Loucy (cell line): ENCODE results near the gene FSIP1.

ENCODE experiments used
- H2AFZ ChIP-seq: fragments of 200-600 bp; sonication (generic); 2 replicates; pipeline ENCODE4 v1.6.0; 2016; ENCODE audit warnings: antibody characterized with exemption, mild to moderate bottlenecking, low read length, moderate library complexity
- H3F3A ChIP-seq: fragments of 200-600 bp; 2 replicates; pipeline ENCODE4 v1.6.0; 2016; ENCODE audit warnings: antibody characterized with exemption, low read depth, mild to moderate bottlenecking
- H3K27me3 ChIP-seq: fragments of 200-600 bp; sonication (generic); 2 replicates; pipeline ENCODE4 v1.6.1; 2014; ENCODE audit warnings: low read length, mild to moderate bottlenecking; ENCODE audit not compliant: insufficient read depth, poor library complexity, severe bottlenecking
- H3K36me3 ChIP-seq: fragments of 200-600 bp; sonication (generic); 2 replicates; pipeline ENCODE4 v1.6.1; 2016; ENCODE audit warnings: low read length; ENCODE audit not compliant: insufficient read depth
- H3K4me1 ChIP-seq: fragments of 200-600 bp; sonication (generic); 2 replicates; pipeline ENCODE4 v1.5.1; 2014; ENCODE audit warnings: low read length, mild to moderate bottlenecking; ENCODE audit not compliant: insufficient read depth, poor library complexity, severe bottlenecking
- H3K4me2 ChIP-seq: fragments of 200-600 bp; sonication (generic); 2 replicates; pipeline ENCODE4 v1.6.0; 2014; ENCODE audit warnings: antibody characterized with exemption, low read length, low read depth, mild to moderate bottlenecking; ENCODE audit not compliant: poor library complexity, severe bottlenecking
- H3K4me3 ChIP-seq: fragments of 200-600 bp; sonication (generic); 2 replicates; pipeline ENCODE4 v1.5.1; 2014; ENCODE audit warnings: low read length, mild to moderate bottlenecking, mixed read lengths; ENCODE audit not compliant: poor library complexity, severe bottlenecking
- H3K79me2 ChIP-seq: fragments of 200-600 bp; sonication (generic); 2 replicates; pipeline ENCODE4 v1.6.1; 2014; ENCODE audit warnings: low read length; ENCODE audit not compliant: insufficient read depth
- H3K9ac ChIP-seq: fragments of 200-600 bp; sonication (generic); 2 replicates; pipeline ENCODE4 v1.6.0; 2014; ENCODE audit warnings: mild to moderate bottlenecking, low read depth, low read length, moderate library complexity; ENCODE audit not compliant: poor library complexity, severe bottlenecking
- H3K9me2 ChIP-seq: fragments of 200-600 bp; sonication (generic); replicated peaks from 2 replicates; pipeline ENCODE4 v1.6.1; 2016; ENCODE audit warnings: low read depth, low read length, mixed read lengths
- H3K9me3 ChIP-seq: fragments of 200-600 bp; sonication (generic); 2 replicates; pipeline ENCODE4 v1.6.1; 2014; ENCODE audit warnings: mild to moderate bottlenecking, antibody characterized with exemption, low read length, low read depth; ENCODE audit not compliant: insufficient read depth
- H4K20me1 ChIP-seq: fragments of 200-600 bp; sonication (generic); 2 replicates; pipeline ENCODE4 v1.6.0; 2014; ENCODE audit warnings: antibody characterized with exemption, low read length, mild to moderate bottlenecking; ENCODE audit not compliant: insufficient read depth, poor library complexity, severe bottlenecking
- CTCF ChIP-seq: fragments of 200-600 bp; sonication (generic); conservative IDR thresholded peaks from 2 replicates; pipeline ENCODE4 v1.5.1; 2014; ENCODE audit warnings: mild to moderate bottlenecking, antibody characterized with exemption, low read length
- EZH2phosphoT487 ChIP-seq: fragments of 200-600 bp; IDR thresholded peaks from 2 replicates; pipeline ENCODE4 v1.6.1; 2018; ENCODE audit warnings: antibody characterized with exemption, mild to moderate bottlenecking, moderate library complexity, borderline replicate concordance

FSIP1 gene

GRCh38 chr15:39735120-39735717, 47.4 kb downstream of the FSIP1 start:
- Histone ChIP-seq H3K36me3 (no peaks in the 10 kb centered on the region), H3K9ac (no peak overlapping the region), H3K4me3 (no peak overlapping the region), H2AFZ (no peak overlapping the region), H3K4me2 (no peak overlapping the region), H3F3A (no peaks in the 10 kb centered on the region; the same call in 1 of the 2 replicates), H3K27me3 (no peaks in the 10 kb centered on the region), H3K4me1 (no peaks in the 10 kb centered on the region), H3K9me2 (no peaks in the 10 kb centered on the region), H3K79me2 (no peaks in the 10 kb centered on the region), H3K9me3 (no peaks in the 10 kb centered on the region), H4K20me1 (no peaks in the 10 kb centered on the region)
- TF ChIP-seq CTCF (no peak), EZH2phosphoT487 (no peak)

- TF ChIP-seq CTCF (no peak), EZH2phosphoT487 (no peak)
- no peaks in the 10 kb centered on the region for H3K9me2 ChIP-seq
- no peaks in the 10 kb centered on the region for H3K9me3 ChIP-seq
- no peaks in the 10 kb centered on the region for H3K36me3 ChIP-seq
- no peaks in the 10 kb centered on the region; the same call in 1 of the 2 replicates for H3F3A ChIP-seq
- H3K9ac ChIP-seq, result no peak overlapping the region
- no peak overlapping the region for H3K4me2 ChIP-seq
- no peaks in the 10 kb centered on the region for H4K20me1 ChIP-seq
- H3K27me3 ChIP-seq, result no peaks in the 10 kb centered on the region
- no peaks in the 10 kb centered on the region for H3K4me1 ChIP-seq
- no peaks in the 10 kb centered on the region for H3K79me2 ChIP-seq
- no peak overlapping the region for H2AFZ ChIP-seq
- no peak overlapping the region for H3K4me3 ChIP-seq
Measured at GRCh38 chr15:39731266-39731665, 51.4 kb downstream of the FSIP1 start.

GRCh38 chr15:39730552-39730951, 52.1 kb downstream of the FSIP1 start:
- TF ChIP-seq CTCF (no peak), EZH2phosphoT487 (no peak)
- Histone ChIP-seq H3K4me1 (no peaks in the 10 kb centered on the region), H3K9ac (no peak overlapping the region), H3K9me2 (no peaks in the 10 kb centered on the region), H2AFZ (no peak overlapping the region), H4K20me1 (no peaks in the 10 kb centered on the region), H3K4me2 (no peak overlapping the region), H3K9me3 (no peaks in the 10 kb centered on the region), H3K4me3 (no peak overlapping the region), H3K79me2 (no peaks in the 10 kb centered on the region), H3K27me3 (no peaks in the 10 kb centered on the region), H3K36me3 (no peaks in the 10 kb centered on the region), H3F3A (no peaks in the 10 kb centered on the region; the same call in 1 of the 2 replicates)
